GM23248 (cell line): ENCODE data around the gene C22orf23. TPM values are rescaled to one million over a fixed set of nuclear protein-coding genes. Genes with fewer than 3 reads are reported as not detected.

Experiments
- DNase-seq: peaks from one replicate; pipeline ENCODE4 v3.0.0-alpha.2; 2015
- H2AFZ ChIP-seq: fragments of 200-600 bp; sonication (generic); 2 replicates; pipeline ENCODE4 v1.6.1; 2016; ENCODE audit warnings: antibody characterized with exemption
- H3F3A ChIP-seq: fragments of 200-600 bp; sonication (generic); 2 replicates; pipeline ENCODE4 v1.6.1; 2016; ENCODE audit warnings: mild to moderate bottlenecking, antibody characterized with exemption, mixed run types; ENCODE audit not compliant: insufficient read depth
- H3K27ac ChIP-seq: fragments of 200-600 bp; sonication (generic); 2 replicates; pipeline ENCODE4 v1.5.1; 2016; ENCODE audit warnings: mild to moderate bottlenecking
- H3K27me3 ChIP-seq: fragments of 200-600 bp; sonication (generic); replicated peaks from 2 replicates; pipeline ENCODE4 v1.6.1; 2016; ENCODE audit warnings: mild to moderate bottlenecking; ENCODE audit not compliant: insufficient read depth
- H3K36me3 ChIP-seq: fragments of 200-600 bp; sonication (generic); 2 replicates; pipeline ENCODE4 v1.6.1; 2016; ENCODE audit warnings: low read depth, mild to moderate bottlenecking
- H3K4me1 ChIP-seq: fragments of 200-600 bp; sonication (generic); 2 replicates; pipeline ENCODE4 v1.6.1; 2016; ENCODE audit warnings: mild to moderate bottlenecking; ENCODE audit not compliant: insufficient read depth
- H3K4me2 ChIP-seq: fragments of 200-600 bp; sonication (generic); one replicate; pipeline ENCODE4 v1.6.1; 2016; ENCODE audit warnings: mild to moderate bottlenecking; ENCODE audit not compliant: unreplicated experiment
- H3K4me3 ChIP-seq: fragments of 200-600 bp; sonication (generic); 2 replicates; pipeline ENCODE4 v1.5.1; 2016; ENCODE audit warnings: mild to moderate bottlenecking
- H3K79me2 ChIP-seq: fragments of 200-600 bp; sonication (generic); 2 replicates; pipeline ENCODE4 v1.6.1; 2016; ENCODE audit warnings: mild to moderate bottlenecking; ENCODE audit not compliant: insufficient read depth
- H3K9ac ChIP-seq: fragments of 200-600 bp; sonication (generic); 2 replicates; pipeline ENCODE4 v1.6.1; 2016; ENCODE audit warnings: mild to moderate bottlenecking
- H3K9me2 ChIP-seq: fragments of 200-600 bp; sonication (generic); 2 replicates; pipeline ENCODE4 v1.6.1; 2016; ENCODE audit warnings: mixed run types, mild to moderate bottlenecking, moderate library complexity; ENCODE audit not compliant: insufficient read depth
- H3K9me3 ChIP-seq: fragments of 200-600 bp; sonication (generic); one replicate; pipeline ENCODE4 v1.6.1; 2017; ENCODE audit warnings: low read depth
- H4K20me1 ChIP-seq: fragments of 200-600 bp; sonication (generic); 2 replicates; pipeline ENCODE4 v1.6.0; 2016; ENCODE audit not compliant: insufficient read depth
- EZH2 ChIP-seq: fragments of 200-600 bp; sonication (generic); IDR thresholded peaks from 2 replicates; pipeline ENCODE4 v1.6.1; 2018; ENCODE audit warnings: antibody characterized with exemption, mild to moderate bottlenecking; ENCODE audit not compliant: insufficient read depth, poor library complexity, severe bottlenecking
- EZH2phosphoT487 ChIP-seq: fragments of 200-600 bp; sonication (generic); IDR thresholded peaks from 2 replicates; pipeline ENCODE4 v1.6.1; 2018; ENCODE audit warnings: antibody characterized with exemption, moderate library complexity, mild to moderate bottlenecking, low read depth; ENCODE audit not compliant: insufficient read depth
- WGBS, 2 experiments: methylation state at CpG; one replicate each; pipeline ENCODE4 v1.1.6; 2015 to 2017; ENCODE audit warnings: low lambda C conversion rate in 2 of 2, low coverage in 1 of 2; ENCODE audit errors: missing lambda C conversion rate in 2 of 2; 5-methylcytosine and 5-hydroxymethylcytosine counted together
- in situ Hi-C: fragments of 300-500 bp; cut with MboI; formaldehyde crosslinking; loops from 2 replicates; pipeline ENCODE4 v1.15.0; 2020
- polyA plus RNA-seq: library from polyadenylated mRNA; unstranded; fragments of >200 nt; fragmentation: Nextera tagmentation; extraction: Ambion mirVana; gene quantifications from 2 replicates; pipeline ENCODE4 v1.2.1, GENCODE V29; 2016
- total RNA-seq: library from RNA; depleted of rRNA; stranded (reverse); fragments of >200 nt; shearing (Covaris generic); gene quantifications from 2 replicates; pipeline ENCODE4 v1.2.3, GENCODE V29; 2014

C22orf23 gene
- total and polyA plus RNA-seq, 2 experiments from 2014 or later = 0.22 to 1.1 TPM

- WGBS, 2 experiments = 96 to 98% methylated on average over 4 of the region's 4 CpGs
- Histone ChIP-seq H3F3A (no peaks in the 10 kb centered on the region), H3K36me3 (peaks cover 22% of the 10 kb centered on the region), H3K9me2 (no peaks in the 10 kb centered on the region), H3K4me1 (no peaks in the 10 kb centered on the region), H3K27me3 (no peaks in the 10 kb centered on the region), H3K79me2 (no peaks in the 10 kb centered on the region), H4K20me1 (no peaks in the 10 kb centered on the region), H3K9me3 (no peaks in the 10 kb centered on the region), H3K4me2 (no peak overlapping the region), H3K9ac (no peak overlapping the region), H3K4me3 (no peak overlapping the region), H2AFZ (no peak overlapping the region), H3K27ac (no peak overlapping the region)
- in situ Hi-C loops = no loop called here
- TF ChIP-seq EZH2 (no peak), EZH2phosphoT487 (no peak)
- DNase-seq = no peak
Measured at GRCh38 chr22:37923927-37924326, 29.5 kb downstream of the C22orf23 start.

GRCh38 chr22:37922191-37922590 is 31.2 kb downstream of the C22orf23 start:
- Histone ChIP-seq H2AFZ (no peak overlapping the region), H3K27ac (no peak overlapping the region), H3K4me1 (no peaks in the 10 kb centered on the region), H3K4me3 (no peak overlapping the region), H3K9me2 (no peaks in the 10 kb centered on the region), H4K20me1 (no peaks in the 10 kb centered on the region), H3K79me2 (no peaks in the 10 kb centered on the region), H3K27me3 (no peaks in the 10 kb centered on the region), H3K4me2 (no peak overlapping the region), H3K9me3 (no peaks in the 10 kb centered on the region), H3K9ac (no peak overlapping the region), H3F3A (no peaks in the 10 kb centered on the region), H3K36me3 (peaks cover 26% of the 10 kb centered on the region)
- TF ChIP-seq EZH2 (no peak), EZH2phosphoT487 (no peak)
- 90 to 91% methylated on average over 4 to 7 of the region's 11 CpGs for WGBS, 2 experiments
- no peak for DNase-seq
- in situ Hi-C loops = no loop called here

GRCh38 chr22:37920126-37920525 is 33.3 kb downstream of the C22orf23 start:
- 76 to 88% methylated on average over 5 of the region's 5 CpGs for WGBS, 2 experiments
- no peak overlapping the region for H3K27ac ChIP-seq
- H2AFZ ChIP-seq = no peak overlapping the region
- H3K27me3 ChIP-seq = no peaks in the 10 kb centered on the region
- no peaks in the 10 kb centered on the region for H4K20me1 ChIP-seq
- in situ Hi-C loops = no loop called here
- H3K4me2 ChIP-seq = no peak overlapping the region
- H3K79me2 ChIP-seq = no peaks in the 10 kb centered on the region
- no peaks in the 10 kb centered on the region for H3K4me1 ChIP-seq
- no peaks in the 10 kb centered on the region for H3F3A ChIP-seq
- no peak for DNase-seq
- H3K4me3 ChIP-seq = no peak overlapping the region
- no peak for TF ChIP-seq EZH2phosphoT487
- no peaks in the 10 kb centered on the region for H3K9me3 ChIP-seq
- H3K36me3 ChIP-seq = peaks cover 41% of the 10 kb centered on the region
- no peak overlapping the region for H3K9ac ChIP-seq
- H3K9me2 ChIP-seq = no peaks in the 10 kb centered on the region

- no peak for DNase-seq
Measured at GRCh38 chr22:37918580-37919270, 34.7 kb downstream of the C22orf23 start.

More at GRCh38 chr22:37918580-37919270, 34.7 kb downstream of the C22orf23 start:
- no peak overlapping the region for H3K4me2 ChIP-seq
- no peaks in the 10 kb centered on the region for H3K27me3 ChIP-seq
- 83 to 86% methylated on average over 20 to 23 of the region's 25 CpGs for WGBS, 2 experiments
- no peaks in the 10 kb centered on the region for H3K9me2 ChIP-seq
- TF ChIP-seq EZH2phosphoT487 = no peak
- TF ChIP-seq EZH2 = no peak
- H2AFZ ChIP-seq = no peak overlapping the region
- no peaks in the 10 kb centered on the region for H3K9me3 ChIP-seq
- H3K4me1 ChIP-seq = no peaks in the 10 kb centered on the region
- H3K9ac ChIP-seq = no peak overlapping the region
- no peaks in the 10 kb centered on the region for H3K79me2 ChIP-seq
- no peak overlapping the region for H3K27ac ChIP-seq
- H3F3A ChIP-seq = no peaks in the 10 kb centered on the region
- in situ Hi-C loops = no loop called here
- H3K4me3 ChIP-seq = no peak overlapping the region
- H3K36me3 ChIP-seq = peaks cover 48% of the 10 kb centered on the region
- no peaks in the 10 kb centered on the region for H4K20me1 ChIP-seq
